Fibroblast of upper back skin (primary cell): ENCODE results near the gene TAF1B.
A peak's percentile ranks its signal among the peaks of the same experiment; 100 is the strongest.

Experiments
- DNase-seq: peaks from one replicate; pipeline ENCODE4 v3.0.0-alpha.2; 2013

TAF1B gene

DNA sequence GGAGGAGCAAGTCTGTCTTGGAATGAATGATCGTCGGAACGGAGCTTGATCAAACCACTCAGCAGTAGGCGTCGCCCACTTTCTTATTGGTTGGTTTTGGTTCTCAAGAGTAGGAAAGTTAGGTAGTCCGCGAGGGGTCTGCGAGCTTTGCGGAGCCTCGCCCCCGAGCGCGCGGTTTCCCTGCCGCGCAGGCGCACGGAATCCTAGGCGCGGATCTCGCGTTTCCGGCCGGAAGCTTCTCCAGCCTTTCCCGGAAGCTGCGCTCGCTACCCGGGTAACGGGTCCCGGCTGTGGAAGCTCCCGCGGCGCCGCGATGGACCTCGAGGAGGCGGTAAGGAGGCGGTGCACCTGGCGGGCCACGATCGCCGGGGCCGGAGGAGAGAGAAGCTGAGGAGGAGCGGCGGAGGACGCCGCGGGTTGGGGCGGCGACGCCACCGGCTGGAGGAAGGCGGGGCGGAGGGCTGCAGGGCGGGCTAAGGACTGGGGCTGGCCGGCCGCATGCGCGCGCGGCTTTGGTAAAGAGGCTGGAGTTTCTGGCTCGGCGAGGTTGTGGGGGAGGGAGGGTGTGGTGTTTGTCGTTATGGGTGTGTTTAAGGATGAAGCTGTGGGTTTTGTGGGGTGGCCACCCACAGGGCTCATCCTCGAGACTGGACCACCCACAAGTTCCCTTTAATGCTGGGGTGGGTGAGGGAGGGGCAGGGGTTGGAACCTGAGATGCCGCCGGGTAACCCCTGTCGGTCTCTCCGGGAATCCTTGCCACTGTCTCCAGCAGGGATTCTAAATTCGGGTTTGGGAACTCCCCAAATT lies at the start of gene TAF1B:
Gene TAF1B (plus strand): TSS at position 246 of the 807 bp plus-strand sequence. CDS start 68 bp downstream, at position 314.
- DNase-seq: peak; percentile 93

DNA sequence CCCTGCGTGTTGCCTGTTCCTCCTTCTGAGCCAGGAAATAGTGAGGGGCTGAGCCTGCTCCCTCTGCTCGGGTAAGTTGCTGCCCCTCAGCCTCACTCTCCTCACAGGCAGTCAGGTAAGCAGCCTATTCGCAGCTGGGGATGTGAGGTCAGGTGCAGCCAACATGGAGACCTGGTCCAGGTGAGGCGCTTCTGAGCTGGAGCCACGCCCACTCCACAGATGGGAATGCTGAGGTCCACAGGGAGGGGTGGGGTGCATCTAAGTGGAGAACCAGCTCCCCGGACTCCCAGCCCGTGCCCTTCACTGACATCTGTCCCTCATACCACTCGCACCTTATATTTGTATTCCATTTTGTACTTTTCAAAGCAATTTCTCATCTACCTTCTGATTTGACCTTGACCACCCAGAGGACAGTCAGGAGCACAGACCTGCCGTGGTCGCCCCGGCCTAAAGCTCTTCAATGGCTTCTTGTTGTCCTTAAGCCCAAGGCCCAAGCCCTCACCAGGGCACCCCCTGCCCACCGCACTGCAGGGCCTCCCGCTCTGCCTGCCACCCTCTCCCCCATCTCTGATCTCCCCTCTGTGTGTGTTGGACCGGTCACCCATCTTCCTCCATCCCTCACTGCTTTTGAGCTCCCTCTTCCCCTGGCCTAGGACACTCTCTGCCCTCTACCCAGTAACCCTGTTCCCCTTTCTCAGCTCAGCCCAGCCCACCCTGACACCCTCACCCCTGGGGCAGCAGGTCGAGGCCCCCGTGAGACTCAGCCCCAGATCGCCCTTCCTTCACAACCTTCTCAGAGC lies 49.2 kb upstream of the TAF1B start:
- DNase-seq: no peak

DNA sequence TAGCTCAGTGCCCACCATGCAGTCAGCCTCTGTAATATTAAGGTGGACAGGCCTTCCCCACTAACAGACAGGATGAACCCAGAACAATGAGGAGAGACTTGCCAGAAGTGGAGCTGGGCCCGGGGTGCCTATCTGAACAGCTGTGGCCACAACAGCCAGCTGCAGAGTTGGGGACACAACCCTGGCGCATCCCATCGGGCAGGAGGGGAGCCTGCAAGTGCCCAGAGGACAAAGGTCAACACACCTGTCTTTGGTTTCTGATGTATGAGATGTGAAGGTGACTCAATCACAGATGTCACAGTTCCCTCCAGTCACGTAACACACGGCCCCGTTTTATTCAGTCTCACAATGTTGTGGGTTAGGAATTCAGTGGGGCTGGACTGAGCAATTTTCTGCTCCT lies 48.2 kb upstream of the TAF1B start:
- DNase-seq: no peak

DNA sequence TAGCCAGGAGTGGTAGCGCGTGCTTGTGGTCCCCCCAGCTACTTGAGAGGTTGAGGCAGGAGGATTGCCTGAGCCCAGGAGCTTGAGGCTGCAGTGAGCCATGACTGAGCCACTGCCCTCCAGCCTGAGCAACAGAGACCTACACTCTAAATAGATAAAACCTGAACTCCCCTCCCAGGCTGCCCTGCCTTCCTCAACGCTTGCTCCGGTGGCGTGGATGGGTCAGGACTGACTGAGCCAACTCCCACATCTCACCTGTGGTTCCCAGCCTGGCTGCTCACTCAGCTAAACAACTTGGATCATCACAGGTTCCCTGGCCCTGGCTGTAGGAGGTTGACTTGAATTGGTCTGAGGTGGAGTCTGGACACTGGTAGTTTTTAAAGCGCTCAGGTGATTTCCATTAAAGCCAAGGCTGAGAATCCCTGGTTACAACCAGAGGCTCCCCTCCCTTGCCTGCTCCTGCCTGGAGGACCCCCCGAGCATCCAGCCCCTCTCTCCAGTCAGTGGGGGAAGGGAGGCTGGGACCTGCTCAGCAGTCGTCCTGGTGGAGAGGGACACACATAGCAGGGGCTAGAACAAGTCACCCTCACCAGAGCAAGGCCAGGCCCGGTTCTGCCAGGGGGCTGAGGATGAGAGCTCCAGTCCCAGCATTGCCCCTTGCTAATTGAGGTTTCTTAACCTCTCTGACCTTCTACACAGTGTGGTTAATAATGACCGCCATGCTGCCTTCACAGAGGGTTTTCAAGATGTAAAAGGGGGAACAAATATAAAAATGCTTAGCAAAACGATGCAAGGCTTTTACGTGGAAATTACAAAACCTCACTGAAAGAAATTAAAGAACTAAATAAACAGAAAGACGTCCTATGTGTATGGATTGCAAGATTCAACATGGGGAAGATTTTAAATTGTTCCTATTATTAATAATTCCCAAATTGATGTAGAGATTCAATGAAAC lies 46.9 kb upstream of the TAF1B start:
- no peak for DNase-seq

DNA sequence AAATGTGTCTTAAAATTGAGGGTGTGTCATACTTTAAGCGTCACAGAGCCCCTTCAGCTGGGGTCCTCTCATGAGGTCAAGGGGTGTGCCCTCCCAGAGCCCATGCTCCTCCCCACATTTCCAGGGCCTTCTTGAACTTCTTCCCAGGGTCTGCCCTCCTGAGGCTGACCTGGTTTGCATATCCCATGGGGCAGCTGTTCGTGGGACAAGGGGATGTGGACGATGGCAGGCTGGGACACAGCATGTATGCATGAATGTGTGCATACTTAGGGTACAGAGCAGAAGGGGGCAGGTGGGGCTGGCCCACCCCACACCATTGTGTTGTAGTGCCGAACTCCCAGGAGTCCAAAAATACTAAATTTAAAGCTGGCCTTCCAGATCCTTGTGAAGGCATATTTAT lies 46.2 kb upstream of the TAF1B start:
- no peak for DNase-seq

DNA sequence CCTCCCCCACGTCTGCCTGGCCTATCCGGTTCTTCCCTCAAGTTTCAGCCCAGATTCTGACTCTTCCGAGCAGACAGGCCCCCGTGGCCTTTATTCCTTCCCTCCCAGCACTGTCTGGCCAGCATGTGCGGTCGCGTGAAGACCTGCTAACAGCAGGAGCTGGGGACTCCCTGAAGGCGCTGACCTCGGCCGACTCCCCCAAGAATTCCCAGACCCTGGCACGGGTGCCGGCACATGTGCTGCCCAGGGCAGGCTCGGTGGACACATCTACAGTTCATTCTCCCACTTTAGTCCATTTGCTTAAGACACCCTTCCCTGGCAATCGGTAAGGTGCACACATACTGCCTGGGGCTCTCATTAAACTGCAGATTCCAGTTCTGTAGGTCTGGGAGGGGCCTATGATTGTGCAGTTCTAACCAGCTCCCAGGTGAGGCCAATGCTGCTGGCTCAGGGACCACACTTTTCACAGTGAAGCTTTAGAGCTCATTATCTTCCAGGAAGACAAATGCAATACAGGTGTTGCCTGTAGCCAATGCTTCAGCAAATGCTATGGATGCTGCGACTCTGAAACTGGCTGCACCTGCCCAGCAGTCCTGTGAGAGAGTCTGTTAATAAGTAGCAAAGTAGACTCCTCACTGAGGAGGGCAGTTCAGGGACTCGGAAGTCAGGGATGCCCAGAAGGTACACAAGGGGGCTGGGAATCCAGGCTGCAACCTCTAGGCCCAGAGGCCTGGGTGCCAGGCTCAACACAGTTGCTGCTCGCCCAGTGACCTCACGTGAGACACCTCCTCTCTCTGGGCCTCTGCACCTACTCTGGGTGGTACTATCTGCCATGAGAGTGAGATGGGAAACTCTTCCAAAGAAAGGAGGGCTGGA lies 45.4 kb upstream of the TAF1B start:
- no peak for DNase-seq

DNA sequence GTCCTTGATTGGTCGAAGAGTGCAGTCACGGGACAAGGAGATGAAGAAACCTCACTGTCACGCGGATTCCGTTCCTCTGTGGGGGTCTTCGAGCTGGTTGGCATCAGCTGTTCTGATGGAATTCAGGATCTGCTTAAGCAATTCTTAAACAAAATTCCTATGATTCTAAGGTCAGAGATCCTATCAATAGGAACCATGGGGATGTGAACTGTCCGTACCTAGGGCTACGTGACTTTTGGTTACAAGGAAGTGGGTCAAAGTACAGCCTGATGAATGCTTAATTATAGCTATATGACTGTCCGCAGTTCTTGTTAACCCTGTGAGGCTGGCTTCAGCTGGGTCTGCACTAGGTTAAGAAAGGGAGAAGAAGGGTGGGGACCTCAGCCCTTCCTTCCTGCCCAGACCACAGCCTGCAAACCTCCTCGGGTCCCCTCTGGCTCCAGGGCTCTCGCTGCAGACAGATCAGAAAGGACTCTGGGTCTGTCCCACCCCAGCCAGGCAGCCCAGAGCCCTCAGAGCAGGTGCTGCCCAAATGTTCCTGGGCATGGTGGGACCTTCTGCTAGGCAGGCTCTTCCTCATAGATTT lies 44.2 kb upstream of the TAF1B start:
- DNase-seq: no peak

DNA sequence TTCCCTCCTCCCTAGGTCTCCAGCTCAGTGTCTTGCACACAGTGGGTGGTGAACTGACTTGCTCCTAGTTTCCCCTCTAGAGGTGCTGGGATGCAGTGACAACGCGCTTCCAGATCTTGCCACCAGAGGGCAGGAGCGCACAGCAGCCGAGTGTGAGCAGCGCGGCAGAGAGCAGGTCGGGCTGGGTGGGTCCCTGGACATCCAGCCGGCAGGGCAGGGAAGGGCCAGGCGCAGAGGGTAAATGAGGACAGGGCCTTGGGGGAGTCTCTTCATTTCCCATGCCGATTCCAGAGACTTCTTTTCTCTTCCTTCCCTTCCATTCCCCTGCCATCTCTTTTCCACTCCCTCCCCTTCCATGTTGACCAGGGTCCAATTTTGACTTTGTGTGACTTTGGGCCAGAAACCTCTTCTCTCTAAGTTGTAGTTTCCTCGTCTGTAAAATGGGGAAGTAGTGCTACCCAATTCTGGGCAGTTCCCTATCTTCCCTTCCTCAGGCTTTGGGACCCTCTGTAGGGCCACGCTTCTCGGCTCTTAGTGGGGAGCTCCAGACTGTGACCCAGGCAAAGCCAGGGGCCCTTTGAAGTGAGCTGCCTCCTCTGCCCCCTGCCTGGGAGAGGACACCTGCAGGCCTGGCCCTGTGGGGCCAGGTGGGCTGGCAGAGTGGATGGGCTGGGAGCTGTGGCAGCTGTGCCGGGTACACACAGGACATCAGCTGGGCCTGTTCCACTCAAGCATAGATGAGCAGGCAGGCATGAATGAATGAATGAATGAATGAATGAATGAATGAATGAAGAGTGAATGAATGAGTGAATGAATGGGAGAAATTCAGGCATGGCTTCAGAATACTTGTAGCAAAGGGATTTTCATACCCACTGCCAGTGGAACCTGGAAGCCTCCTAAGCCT lies 43.3 kb upstream of the TAF1B start:
- peak; percentile 79 for DNase-seq

DNA sequence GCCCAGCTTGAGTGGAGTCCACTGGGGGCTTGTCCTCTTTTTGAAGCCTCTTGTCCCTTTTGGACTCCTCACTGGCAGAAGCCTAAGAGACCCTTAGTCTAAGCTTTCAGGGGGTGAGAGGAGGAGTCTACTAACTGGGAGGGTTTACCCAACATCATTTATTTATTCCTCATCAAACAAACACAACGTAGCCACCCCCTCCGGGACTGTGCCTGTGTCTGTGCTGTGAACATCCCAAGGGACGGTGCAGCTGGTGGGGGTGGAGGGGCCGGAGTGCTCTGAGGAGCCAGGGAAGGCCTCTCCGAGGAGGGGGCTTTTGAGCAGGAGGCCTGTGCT lies 42.7 kb upstream of the TAF1B start:
- DNase-seq: no peak

DNA sequence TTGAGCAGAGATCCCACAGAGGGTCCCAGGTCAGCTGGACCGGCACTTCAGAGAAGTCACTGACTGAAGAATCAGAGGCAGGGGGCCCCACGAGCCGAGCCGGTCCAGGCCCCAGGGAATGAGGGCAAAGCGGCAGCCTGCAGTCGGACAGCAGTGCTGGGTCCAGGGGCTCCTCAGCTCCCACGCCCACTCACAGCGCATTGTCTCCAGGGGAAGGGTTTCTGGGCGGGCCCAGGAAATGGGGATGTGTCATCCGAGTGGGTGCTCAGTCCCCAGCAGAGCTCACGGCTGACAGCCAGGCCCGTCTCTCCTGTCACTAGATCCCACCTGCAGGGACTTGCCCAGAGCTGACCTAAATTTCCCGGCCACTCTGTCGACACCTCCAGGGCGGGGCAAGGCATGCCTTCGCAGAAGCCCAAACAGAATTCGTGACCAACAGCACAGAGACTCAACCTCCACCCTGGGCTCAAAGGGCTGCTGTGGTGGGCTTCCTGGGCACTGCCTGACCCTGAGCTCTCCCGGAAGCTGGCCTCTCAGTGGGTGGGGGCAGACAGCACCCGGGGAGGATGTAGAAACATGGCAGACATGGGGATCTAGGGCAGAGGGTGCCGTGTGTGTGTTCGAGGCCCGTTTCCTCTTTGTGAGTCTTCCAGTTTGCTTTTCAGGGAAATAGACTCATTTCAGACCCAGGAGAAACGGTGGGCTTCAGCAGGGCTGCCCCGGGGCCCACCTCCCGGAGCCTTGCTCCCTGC lies 42.1 kb upstream of the TAF1B start:
- peak; percentile 38 for DNase-seq

DNA sequence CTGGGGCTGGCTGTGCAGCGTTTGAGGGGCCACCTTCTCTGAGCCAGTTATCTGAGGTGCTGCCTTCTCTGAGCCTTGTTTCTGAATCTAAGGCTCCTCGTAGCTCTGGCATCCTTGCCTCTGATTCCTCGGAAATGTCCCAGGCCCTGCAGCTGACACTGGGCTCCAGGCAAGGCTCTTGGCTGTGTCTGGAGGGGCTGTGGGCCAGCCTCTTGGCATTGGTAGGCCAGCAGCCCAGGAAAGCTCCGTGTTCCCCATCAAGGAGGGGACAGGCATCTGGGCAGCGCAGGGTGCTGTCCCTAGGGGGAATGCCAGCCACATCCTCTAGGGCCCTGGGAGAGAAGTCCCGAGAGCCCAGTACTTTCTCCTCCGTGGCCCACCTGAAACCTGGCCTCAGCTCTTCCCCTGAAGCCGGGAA lies 40.7 kb upstream of the TAF1B start:
- no peak for DNase-seq

DNA sequence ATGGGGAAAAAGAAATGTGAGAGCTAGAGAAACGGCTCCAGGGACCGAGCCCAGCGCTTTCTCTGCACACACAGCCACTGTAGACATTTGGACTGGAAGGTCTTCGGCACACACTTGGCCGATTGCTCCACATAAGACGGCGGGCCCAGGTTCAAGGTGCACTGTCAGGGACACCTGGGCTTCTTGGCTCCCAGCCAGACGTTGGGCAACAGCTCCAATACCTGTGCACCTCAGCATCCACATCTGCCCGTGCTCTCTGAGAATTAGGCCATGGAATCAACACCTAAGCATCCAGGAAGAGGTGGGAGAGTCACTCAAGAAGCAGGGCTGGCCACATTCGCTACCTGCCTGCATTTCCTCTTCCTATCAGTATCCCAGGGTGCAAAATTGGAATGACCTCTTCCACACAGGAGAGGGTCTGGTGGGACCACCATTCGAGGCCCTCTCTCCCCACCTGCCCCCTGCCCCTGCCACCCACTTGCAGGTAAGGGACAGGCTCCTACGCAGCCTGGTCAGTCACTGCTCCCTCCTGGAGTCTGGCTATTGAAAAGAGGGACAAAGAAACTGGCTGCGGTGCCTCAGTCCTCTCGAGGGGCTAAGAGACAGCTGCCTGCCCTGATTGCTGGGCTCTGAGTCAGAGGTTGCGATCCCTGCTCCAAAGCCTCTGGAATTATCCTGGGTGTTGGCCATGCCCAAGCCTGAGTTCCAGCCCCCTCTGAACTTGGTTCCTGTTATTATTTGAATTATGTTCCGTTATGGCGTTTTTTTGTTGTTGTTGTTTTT lies 40.1 kb upstream of the TAF1B start:
- peak; percentile 20 for DNase-seq

DNA sequence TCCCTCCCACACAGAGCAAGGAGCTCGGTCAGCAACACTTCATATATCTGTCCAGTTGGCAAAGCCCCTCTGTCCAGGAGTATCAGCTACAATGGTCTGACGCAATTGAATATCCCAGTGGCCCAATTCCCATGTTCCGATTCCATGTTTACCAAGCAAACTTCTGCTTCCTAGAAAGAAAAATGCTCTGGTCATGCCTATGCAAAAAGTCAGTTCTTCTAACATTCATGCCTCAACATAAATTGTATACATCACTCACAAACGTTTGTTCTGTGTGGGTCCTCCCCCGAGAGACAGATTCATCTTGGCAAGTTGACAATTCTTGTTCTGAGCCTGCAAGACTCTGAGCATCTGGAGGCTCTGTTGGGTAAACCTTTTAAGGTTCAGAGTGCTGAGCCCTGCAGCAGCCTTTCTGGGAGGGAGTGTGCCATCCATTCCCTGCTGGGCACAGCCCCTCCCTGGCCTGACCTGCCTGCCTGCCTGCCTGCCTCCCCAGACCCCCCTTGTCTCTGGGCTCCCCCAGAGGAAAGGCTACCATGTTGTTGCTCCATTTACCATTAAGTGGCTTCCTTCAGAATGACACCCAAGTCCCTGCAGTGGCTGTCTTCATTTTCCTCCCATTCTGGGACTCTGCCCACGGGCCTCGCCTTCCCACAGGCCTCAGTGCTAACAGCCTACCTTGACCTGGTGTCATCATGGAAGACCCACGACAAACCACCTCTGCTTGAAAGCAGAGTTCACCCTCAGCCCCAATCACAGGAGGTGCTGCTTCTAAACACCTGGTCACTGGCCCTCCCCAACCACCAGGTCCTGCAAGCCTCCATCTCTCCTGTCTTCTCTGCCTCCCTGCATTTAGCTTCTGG lies 37.6 kb upstream of the TAF1B start:
- DNase-seq: peak; percentile 61

DNA sequence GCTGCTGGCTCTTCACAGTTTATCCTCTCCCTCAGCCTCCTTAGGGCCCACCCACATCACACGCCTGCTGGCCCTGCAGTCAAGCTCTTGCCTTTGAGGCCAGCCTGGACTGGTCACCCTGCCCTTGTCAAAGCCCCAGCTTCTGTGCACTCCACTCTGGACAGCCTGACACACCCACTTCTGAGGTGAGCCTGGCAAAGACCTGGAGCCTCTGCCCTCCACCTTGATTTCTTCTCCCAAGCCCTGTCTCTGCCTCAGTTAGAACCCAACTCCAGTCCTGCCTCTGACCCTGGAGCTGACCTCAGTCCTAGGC lies 37.0 kb upstream of the TAF1B start:
- no peak for DNase-seq

DNA sequence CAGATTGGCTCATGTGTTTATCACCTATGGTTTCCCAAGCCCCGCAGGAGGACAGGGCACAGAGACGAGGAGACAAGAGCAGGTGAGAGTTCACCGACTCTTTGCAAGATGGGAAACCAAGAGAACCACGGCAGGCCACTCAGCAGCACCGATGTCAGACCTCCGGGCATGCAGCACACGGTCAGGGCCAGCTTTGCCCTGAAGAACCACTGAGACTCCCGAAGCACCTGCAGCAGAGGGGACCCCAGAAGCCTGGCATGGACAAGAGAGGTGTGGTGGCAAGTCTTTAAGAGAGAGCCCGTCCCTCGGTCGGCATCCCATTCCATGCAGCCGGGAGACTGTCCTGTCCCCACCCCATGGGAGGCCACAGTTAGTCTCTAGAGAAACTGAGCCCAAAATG lies 36.6 kb upstream of the TAF1B start:
- DNase-seq: no peak

DNA sequence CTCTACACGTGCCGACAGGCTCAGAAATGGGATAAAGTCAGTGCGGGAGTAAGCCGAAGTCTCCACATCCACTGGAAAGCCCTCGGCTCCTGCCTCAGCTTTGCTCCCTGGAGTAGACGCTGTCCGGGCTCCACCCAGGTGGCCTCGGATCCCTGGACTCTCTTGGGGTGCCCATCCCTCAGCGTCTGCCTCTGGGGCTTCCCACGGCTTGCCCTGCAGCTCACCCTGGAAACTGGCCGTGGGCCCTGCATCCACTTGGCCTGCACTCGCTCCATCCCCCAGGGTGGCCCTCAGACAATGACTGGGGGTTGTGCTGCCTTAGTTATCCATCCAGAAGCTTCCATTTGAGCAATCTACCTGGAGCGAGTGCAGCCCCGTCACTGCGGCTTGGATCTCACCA lies 36.2 kb upstream of the TAF1B start:
- DNase-seq: no peak

DNA sequence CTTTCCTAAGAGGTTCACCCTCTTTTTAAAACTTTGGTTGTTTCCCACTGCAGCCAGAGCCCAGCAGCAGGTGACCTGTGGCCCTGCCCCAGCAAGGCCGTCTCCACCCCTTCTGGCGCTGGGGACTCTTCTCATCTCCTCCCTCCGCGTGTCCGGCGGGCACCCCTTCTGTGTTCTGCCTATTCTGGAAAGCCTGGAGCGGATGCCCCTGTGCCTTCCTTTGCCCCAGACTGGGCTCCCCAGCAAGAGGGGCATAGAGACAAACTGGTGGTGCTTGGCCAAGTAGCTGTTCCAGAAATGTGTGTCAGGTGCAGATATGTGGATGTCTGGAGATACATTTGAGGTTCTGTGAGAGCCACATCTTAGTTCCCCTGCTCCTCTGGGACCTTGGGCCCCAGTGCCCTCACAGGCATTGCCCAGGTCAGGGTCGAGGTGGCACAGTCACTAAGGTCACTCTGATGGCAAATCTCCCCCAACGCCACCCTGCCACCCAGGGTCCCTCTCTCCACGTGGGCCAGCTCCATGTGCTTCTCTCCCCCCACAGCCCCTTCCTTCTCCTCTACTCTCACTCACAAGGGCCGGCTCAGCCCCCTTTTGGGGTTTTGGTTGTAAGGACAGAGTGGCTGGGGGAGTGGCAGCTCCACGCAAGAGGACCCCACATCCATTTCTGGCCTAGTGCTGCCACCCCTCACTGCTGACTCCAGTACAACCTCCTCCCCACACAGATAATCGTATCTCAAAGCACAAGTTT lies 35.5 kb upstream of the TAF1B start:
- DNase-seq: no peak
